WTC11 (cell line): ENCODE results near the gene RPN2. TPM values are rescaled to one million over a fixed set of nuclear protein-coding genes. Genes with fewer than 3 reads are reported as not detected.

Experiments
- ATAC-seq: fragments of 200-7000 bp; cut with Tn5 transposase; 2 replicates; pipeline ENCODE4 v1.10.0; 2021; ENCODE audit warnings: mild to moderate bottlenecking, moderate library complexity
- CTCF ChIA-PET: fragments of 300-600 bp; sonication (Branson Sonifier 250); formaldehyde crosslinking; loops from one replicate; lab custom pipeline; 2021; ENCODE audit warnings: antibody characterized with exemption; lab: Charles Lee
- POLR2A ChIA-PET: fragments of 350-600 bp; sonication (Branson Sonifier 250); formaldehyde crosslinking; loops from one replicate; lab custom pipeline; 2021; ENCODE audit warnings: antibody characterized with exemption; lab: Charles Lee
- DNase-seq: peaks from one replicate; pipeline ENCODE4 v3.0.0; 2021; ENCODE audit warnings: low spot score
- H3K27ac Mint-ChIP-seq: 2 replicates; pipeline ENCODE4 v1.8.0; 2021; ENCODE audit warnings: mixed read lengths
- H3K27me3 Mint-ChIP-seq: 2 replicates; pipeline ENCODE4 v1.8.0; 2021; ENCODE audit warnings: low read depth, mild to moderate bottlenecking, moderate library complexity, mixed read lengths
- H3K36me3 Mint-ChIP-seq: 2 replicates; pipeline ENCODE4 v1.8.0; 2021; ENCODE audit warnings: mixed read lengths
- H3K4me1 Mint-ChIP-seq: 2 replicates; pipeline ENCODE4 v1.8.0; 2022; ENCODE audit warnings: mixed read lengths
- H3K4me3 Mint-ChIP-seq: 2 replicates; pipeline ENCODE4 v1.8.0; 2021; ENCODE audit warnings: mild to moderate bottlenecking, moderate library complexity, mixed read lengths
- H3K9me3 Mint-ChIP-seq: 2 replicates; pipeline ENCODE4 v1.8.0; 2021; ENCODE audit warnings: mixed read lengths
- ATF3 ChIP-seq: sonication (generic); formaldehyde crosslinking; conservative IDR thresholded peaks from 2 replicates; pipeline ENCODE4 v1.8.1; 2022; ENCODE audit warnings: mild to moderate bottlenecking, missing genetic modification reagents
- CREB1 ChIP-seq: sonication (generic); formaldehyde crosslinking; IDR thresholded peaks from 2 replicates; pipeline ENCODE4 v1.8.0; 2023; ENCODE audit warnings: mild to moderate bottlenecking, missing genetic modification reagents
- CTCF ChIP-seq: fragments of 200-600 bp; IDR thresholded peaks from 2 replicates; pipeline ENCODE4 v1.8.0; 2022; ENCODE audit warnings: antibody characterized with exemption
- FOXJ3 ChIP-seq: sonication (generic); formaldehyde crosslinking; IDR thresholded peaks from 2 replicates; pipeline ENCODE4 v1.9.0; 2021; ENCODE audit warnings: missing genetic modification reagents, mild to moderate bottlenecking, borderline replicate concordance
- GABPB1 ChIP-seq: sonication (generic); formaldehyde crosslinking; IDR thresholded peaks from 2 replicates; pipeline ENCODE4 v1.8.1; 2023; ENCODE audit warnings: mild to moderate bottlenecking, missing genetic modification reagents
- GTF2I ChIP-seq: fragments of 250-450 bp; sonication (Bioruptor Pico); conservative IDR thresholded peaks from 2 replicates; pipeline ENCODE4 v1.4.0; 2021; ENCODE audit warnings: mild to moderate bottlenecking
- HMGA2 ChIP-seq: fragments of 250-450 bp; sonication (Bioruptor Pico); IDR thresholded peaks from 2 replicates; pipeline ENCODE4 v1.4.0; 2021; ENCODE audit warnings: mild to moderate bottlenecking, moderate library complexity
- IRF1 ChIP-seq: sonication (generic); formaldehyde crosslinking; IDR thresholded peaks from 2 replicates; pipeline ENCODE4 v1.8.0; 2023; ENCODE audit warnings: missing genetic modification reagents
- MAX ChIP-seq: sonication (generic); formaldehyde crosslinking; IDR thresholded peaks from 2 replicates; pipeline ENCODE4 v1.8.0; 2022; ENCODE audit warnings: mild to moderate bottlenecking, missing genetic modification reagents
- MYBL2 ChIP-seq: sonication (generic); formaldehyde crosslinking; IDR thresholded peaks from 2 replicates; pipeline ENCODE4 v1.8.1; 2023; ENCODE audit warnings: mild to moderate bottlenecking, moderate library complexity, missing genetic modification reagents
- OVOL2 ChIP-seq: fragments of 250-450 bp; sonication (Bioruptor Pico); IDR thresholded peaks from 2 replicates; pipeline ENCODE4 v1.9.0; 2021; ENCODE audit warnings: mild to moderate bottlenecking, borderline replicate concordance
- PRRX2 ChIP-seq: fragments of 250-450 bp; sonication (Bioruptor Pico); IDR thresholded peaks from 2 replicates; pipeline ENCODE4 v1.8.0; 2021; ENCODE audit warnings: mild to moderate bottlenecking
- RELA ChIP-seq: sonication (generic); formaldehyde crosslinking; IDR thresholded peaks from 2 replicates; pipeline ENCODE4 v1.8.1; 2022; ENCODE audit warnings: missing genetic modification reagents, mild to moderate bottlenecking, borderline replicate concordance
- SMAD3 ChIP-seq: sonication (generic); formaldehyde crosslinking; IDR thresholded peaks from 2 replicates; pipeline ENCODE4 v1.8.0; 2022; ENCODE audit warnings: missing genetic modification reagents, mild to moderate bottlenecking, borderline replicate concordance
- USF1 ChIP-seq: sonication (generic); formaldehyde crosslinking; IDR thresholded peaks from 2 replicates; pipeline ENCODE4 v1.8.0; 2022; ENCODE audit warnings: mild to moderate bottlenecking, missing genetic modification reagents
- ZNF121 ChIP-seq: sonication (generic); formaldehyde crosslinking; IDR thresholded peaks from 2 replicates; pipeline ENCODE4 v1.8.0; 2023; ENCODE audit warnings: missing genetic modification reagents
- ZNF219 ChIP-seq: sonication (generic); formaldehyde crosslinking; IDR thresholded peaks from 2 replicates; pipeline ENCODE4 v1.8.0; 2023; ENCODE audit warnings: missing genetic modification reagents, mild to moderate bottlenecking, borderline replicate concordance
- ZNF281 ChIP-seq: sonication (generic); formaldehyde crosslinking; IDR thresholded peaks from 2 replicates; pipeline ENCODE4 v1.8.0; 2023; ENCODE audit warnings: mild to moderate bottlenecking, missing genetic modification reagents
- ZNF425 ChIP-seq: fragments of 250-450 bp; sonication (Bioruptor Pico); conservative IDR thresholded peaks from 2 replicates; pipeline ENCODE4 v1.9.0; 2021; ENCODE audit warnings: mild to moderate bottlenecking
- total RNA-seq: library from RNA; stranded (reverse); gene quantifications from 3 replicates; pipeline ENCODE4 v1.2.3, GENCODE V29; 2021

RPN2 gene
- total RNA-seq, 1 experiment from 2014 or later, result 205 TPM

GRCh38 chr20:37263686-37264085 lies 84.6 kb downstream of the RPN2 start (continued):
- TF ChIP-seq ATF3 (CRISPR knock-in tag), result no peak
- TF ChIP-seq, all 79 proteins: peak for 0

GRCh38 chr20:37265152-37265551 lies 86.0 kb downstream of the RPN2 start:
- Mint-ChIP-seq H3K27me3 (no peaks in the 10 kb centered on the region; the same call in 1 of the 2 replicates), H3K36me3 (no peaks in the 10 kb centered on the region), H3K4me1 (peaks cover 45% of the 10 kb centered on the region), H3K27ac (no peak overlapping the region), H3K4me3 (no peak overlapping the region), H3K9me3 (no peaks in the 10 kb centered on the region)
- DNase-seq (no peak), ATAC-seq (no peak)
- no peak for TF ChIP-seq HMGA2 (CRISPR knock-in tag)
- no peak for TF ChIP-seq GABPB1 (CRISPR knock-in tag)
- no peak for TF ChIP-seq USF1 (CRISPR knock-in tag)
- TF ChIP-seq ZNF219 (CRISPR knock-in tag), result no peak
- no peak for TF ChIP-seq RELA (CRISPR knock-in tag)
- no peak for TF ChIP-seq SMAD3 (CRISPR knock-in tag)
- CTCF ChIA-PET, result interaction anchor here (0.7 to 1.4 kb wide), 3 partner anchors 49 to 299 kb away, joined by 3 to 6 read pairs (median 4); no protein-coding TSS in a partner anchor
- POLR2A ChIA-PET, result no interaction called here

GRCh38 chr20:37266940-37267666 lies 88.0 kb downstream of the RPN2 start:
- Mint-ChIP-seq H3K4me3 (peak overlapping the region; percentile 47), H3K27ac (peak overlapping the region; percentile 94)

GRCh38 chr20:37267667-37268313 lies 88.7 kb downstream of the RPN2 start:
- H3K27ac Mint-ChIP-seq, result peak overlapping the region; percentile 94
- H3K36me3 Mint-ChIP-seq, result no peaks in the 10 kb centered on the region
- CTCF ChIA-PET, result interaction anchor here (0.6 to 5.9 kb wide), 13 partner anchors 9 to 425 kb away, joined by 3 to 35 read pairs (median 4); no protein-coding TSS in a partner anchor
- no peaks in the 10 kb centered on the region for H3K9me3 Mint-ChIP-seq
- POLR2A ChIA-PET, result interaction anchor here (0.8 to 1.6 kb wide), 2 partner anchors 38 to 260 kb away, joined by 3 to 6 read pairs; partner anchors contain the start of gene BLCAP
- H3K4me1 Mint-ChIP-seq, result peaks cover 33% of the 10 kb centered on the region
- ATAC-seq (peak; percentile 79), DNase-seq (peak; percentile 60)
- no peaks in the 10 kb centered on the region; the same call in 1 of the 2 replicates for H3K27me3 Mint-ChIP-seq
- H3K4me3 Mint-ChIP-seq, result peak overlapping the region; percentile 47
- TF ChIP-seq ZNF281 (CRISPR knock-in tag) (0 out of 2 replicates have a peak, but pooled peaks have one; percentile 55), FOXJ3 (CRISPR knock-in tag) (no peak), MYBL2 (no peak), CREB1 (CRISPR knock-in tag) (no peak), OVOL2 (CRISPR knock-in tag) (no peak), IRF1 (CRISPR knock-in tag) (no peak), ZNF425 (CRISPR knock-in tag) (no peak), CTCF (no peak)

More at GRCh38 chr20:37266940-37267666, 88.0 kb downstream of the RPN2 start:
- Mint-ChIP-seq H3K36me3 (no peaks in the 10 kb centered on the region), H3K9me3 (no peaks in the 10 kb centered on the region), H3K27me3 (no peaks in the 10 kb centered on the region; the same call in 1 of the 2 replicates), H3K4me1 (peaks cover 32% of the 10 kb centered on the region)
- TF ChIP-seq GTF2I (CRISPR knock-in tag) (0 out of 2 replicates have a peak, but pooled peaks have one; percentile 70), MAX (no peak), PRRX2 (no peak), ZNF121 (CRISPR knock-in tag) (peak; percentile 90)
- ChIA-PET POLR2A (interaction anchor here (0.8 to 1.6 kb wide), 2 partner anchors 37 to 260 kb away, joined by 3 to 6 read pairs; partner anchors contain the start of gene BLCAP), CTCF (interaction anchor here (0.6 to 5.9 kb wide), 12 partner anchors 8 to 425 kb away, joined by 3 to 35 read pairs (median 5); no protein-coding TSS in a partner anchor)
- DNase-seq (no peak), ATAC-seq (no peak)
